ENCODE data around the gene GAS2. TPM values are rescaled to one million over a fixed set of nuclear protein-coding genes. Genes with fewer than 3 reads are reported as not detected.

GAS2 gene
- polyA plus RNA-seq, 3 donors = 0.86 to 1.00 (median 0.89) TPM

DNA sequence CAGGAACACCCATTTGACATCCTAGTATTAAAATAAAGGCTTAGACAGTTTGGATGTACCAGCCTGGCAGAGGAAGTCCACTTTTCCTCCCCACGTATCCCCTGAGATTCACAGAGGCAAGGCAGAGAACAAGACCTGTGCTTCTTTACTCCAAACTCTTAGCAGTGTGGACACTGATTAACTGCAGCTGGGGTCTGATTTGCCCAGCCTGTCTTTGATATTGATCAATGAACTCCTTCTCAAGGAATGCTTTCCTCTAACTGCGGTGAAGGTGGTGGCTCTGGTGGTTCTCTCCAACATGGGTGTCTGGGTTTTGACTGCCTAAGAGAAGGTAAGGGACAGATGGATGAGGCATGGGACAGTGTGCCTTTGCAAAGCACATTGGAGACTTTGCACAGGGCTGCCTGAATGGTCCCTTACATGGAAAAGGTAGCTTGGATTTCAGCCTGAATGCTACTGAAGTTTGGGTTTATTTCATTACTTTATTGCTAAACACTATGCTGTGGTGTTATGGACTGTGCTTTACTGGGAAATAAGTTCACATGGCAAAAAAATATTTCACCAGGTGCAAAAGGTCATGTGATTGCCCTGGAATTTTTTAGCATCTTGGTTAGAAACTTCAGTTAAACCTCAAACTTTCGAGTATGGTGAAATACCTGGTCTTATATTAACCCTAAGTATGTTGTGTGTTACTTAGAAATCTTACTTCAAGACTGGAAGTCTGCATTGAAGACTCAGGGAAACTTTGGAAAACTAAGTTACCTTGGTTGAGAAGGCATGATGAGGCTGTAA is 1.8 kb downstream of the GAS2 start:
- H3K27ac ChIP-seq (ENCODE audit: low read depth in 1 of 2, low read length in 2 of 2) = no peak overlapping the region
- whole genome bisulfite sequencing (ENCODE audit: insufficient coverage) = no CpG with 5 or more reads among the region's 3 CpGs
- H3K27me3 ChIP-seq (ENCODE audit: control insufficient read depth in 2 of 2, insufficient read depth in 2 of 2, low read length in 2 of 2) = peaks cover 38 to 59% of the 10 kb centered on the region in 2 donors

DNA sequence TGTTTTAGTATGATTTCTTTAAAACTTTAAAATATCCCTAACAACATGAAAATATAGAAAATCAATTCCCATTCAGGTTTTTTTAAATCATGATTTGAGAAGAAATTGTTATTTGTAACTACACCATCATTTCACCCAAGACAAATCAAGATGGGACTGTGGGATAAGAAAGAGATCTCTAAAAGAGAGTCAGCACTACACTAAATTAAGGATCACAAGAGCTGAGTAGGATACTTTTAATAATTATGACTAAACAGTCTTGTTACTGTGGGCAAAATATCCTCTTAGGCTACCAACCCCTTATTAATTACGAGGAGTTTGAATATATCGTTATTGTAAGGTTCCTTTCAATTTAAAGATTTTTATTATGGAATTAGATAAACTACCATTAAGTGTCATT is 3.0 kb downstream of the GAS2 start:
- no peak for DNase-seq
- no CpG with 5 or more reads among the region's 2 CpGs for WGBS (ENCODE audit: insufficient coverage)
- no peak overlapping the region for H3K4me2 ChIP-seq (replicated peaks; ENCODE audit: extremely low read depth, low read length, poor library complexity, severe bottlenecking)
- H3K27ac Mint-ChIP-seq = no peak overlapping the region
- no peaks in the 10 kb centered on the region for H3K9me3 ChIP-seq (replicated peaks in 1 of 2; ENCODE audit: control insufficient read depth in 1 of 2, insufficient read depth in 1 of 2, low read length in 2 of 2)
- H3K4me1 ChIP-seq (ENCODE audit: control insufficient read depth in 1 of 2, insufficient read depth in 2 of 2, low read length in 2 of 2) = no peaks in the 10 kb centered on the region
- no peaks in the 10 kb centered on the region for H3K79me2 ChIP-seq (ENCODE audit: insufficient read depth, low read length)
- H3K4me1 Mint-ChIP-seq = peaks cover 4% of the 10 kb centered on the region
- H3K9me3 Mint-ChIP-seq = peaks cover 0 to 5% (median 2%) of the 10 kb centered on the region in 7 donors
- no peak overlapping the region for H3K4me3 Mint-ChIP-seq
- no peaks in the 10 kb centered on the region for H3K36me3 ChIP-seq (replicated peaks in 1 of 2; ENCODE audit: control insufficient read depth in 1 of 2, insufficient read depth in 2 of 2, low read length in 2 of 2)
- H2AFZ ChIP-seq (ENCODE audit: insufficient read depth, low read depth, low read length, poor library complexity, severe bottlenecking) = no peak overlapping the region
- H3K27me3 Mint-ChIP-seq (ENCODE audit: low read depth in 3 of 3) = peaks cover 29 to 43% (median 30%) of the 10 kb centered on the region in 3 donors
- H3K27me3 ChIP-seq (ENCODE audit: control insufficient read depth in 2 of 2, insufficient read depth in 2 of 2, low read length in 2 of 2) = peaks cover 38 to 58% of the 10 kb centered on the region in 2 donors
- intact Hi-C loops (cut with micrococcal nuclease) = no loop called here
- no peak overlapping the region for H3K9ac ChIP-seq (ENCODE audit: insufficient read depth, low read length, poor library complexity, severe bottlenecking)
- H3K36me3 Mint-ChIP-seq = no peaks in the 10 kb centered on the region
- TF ChIP-seq, protein P1, sequence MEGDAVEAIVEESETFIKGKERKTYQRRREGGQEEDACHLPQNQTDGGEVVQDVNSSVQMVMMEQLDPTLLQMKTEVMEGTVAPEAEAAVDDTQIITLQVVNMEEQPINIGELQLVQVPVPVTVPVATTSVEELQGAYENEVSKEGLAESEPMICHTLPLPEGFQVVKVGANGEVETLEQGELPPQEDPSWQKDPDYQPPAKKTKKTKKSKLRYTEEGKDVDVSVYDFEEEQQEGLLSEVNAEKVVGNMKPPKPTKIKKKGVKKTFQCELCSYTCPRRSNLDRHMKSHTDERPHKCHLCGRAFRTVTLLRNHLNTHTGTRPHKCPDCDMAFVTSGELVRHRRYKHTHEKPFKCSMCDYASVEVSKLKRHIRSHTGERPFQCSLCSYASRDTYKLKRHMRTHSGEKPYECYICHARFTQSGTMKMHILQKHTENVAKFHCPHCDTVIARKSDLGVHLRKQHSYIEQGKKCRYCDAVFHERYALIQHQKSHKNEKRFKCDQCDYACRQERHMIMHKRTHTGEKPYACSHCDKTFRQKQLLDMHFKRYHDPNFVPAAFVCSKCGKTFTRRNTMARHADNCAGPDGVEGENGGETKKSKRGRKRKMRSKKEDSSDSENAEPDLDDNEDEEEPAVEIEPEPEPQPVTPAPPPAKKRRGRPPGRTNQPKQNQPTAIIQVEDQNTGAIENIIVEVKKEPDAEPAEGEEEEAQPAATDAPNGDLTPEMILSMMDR (IDR thresholded peaks at IDR 0.05) = no peak
- H3K27ac ChIP-seq (ENCODE audit: low read depth in 1 of 2, low read length in 2 of 2) = no peak overlapping the region
- no peaks in the 10 kb centered on the region for H4K20me1 ChIP-seq (ENCODE audit: insufficient read depth, low read length)
- H3K4me3 ChIP-seq (replicated peaks in 1 of 3; ENCODE audit: low read depth in 2 of 3, low read length in 3 of 3) = no peak overlapping the region

More for the DNA sequence above, 1.8 kb downstream of the GAS2 start:
- Mint-ChIP-seq H3K4me1 (peaks cover 4% of the 10 kb centered on the region), H3K4me3 (peak overlapping the region in 1 of 2 donors; percentile 68), H3K9me3 (peaks cover 0 to 5% (median 2%) of the 10 kb centered on the region in 7 donors), H3K27ac (no peak overlapping the region), H3K27me3 (ENCODE audit: low read depth in 3 of 3) (peaks cover 28 to 43% (median 30%) of the 10 kb centered on the region in 3 donors), H3K36me3 (no peaks in the 10 kb centered on the region)
- TF ChIP-seq, protein P1 (IDR thresholded peaks at IDR 0.05) = no peak
- Histone ChIP-seq H3K4me1 (ENCODE audit: control insufficient read depth in 1 of 2, insufficient read depth in 2 of 2, low read length in 2 of 2) (no peaks in the 10 kb centered on the region), H3K36me3 (replicated peaks in 1 of 2; ENCODE audit: control insufficient read depth in 1 of 2, insufficient read depth in 2 of 2, low read length in 2 of 2) (no peaks in the 10 kb centered on the region), H3K4me2 (replicated peaks; ENCODE audit: extremely low read depth, low read length, poor library complexity, severe bottlenecking) (no peak overlapping the region), H3K9me3 (replicated peaks in 1 of 2; ENCODE audit: control insufficient read depth in 1 of 2, insufficient read depth in 1 of 2, low read length in 2 of 2) (no peaks in the 10 kb centered on the region), H3K79me2 (ENCODE audit: insufficient read depth, low read length) (no peaks in the 10 kb centered on the region), H3K4me3 (replicated peaks in 1 of 3; ENCODE audit: low read depth in 2 of 3, low read length in 3 of 3) (no peak overlapping the region), H3K9ac (ENCODE audit: insufficient read depth, low read length, poor library complexity, severe bottlenecking) (no peak overlapping the region), H4K20me1 (ENCODE audit: insufficient read depth, low read length) (no peaks in the 10 kb centered on the region), H2AFZ (ENCODE audit: insufficient read depth, low read depth, low read length, poor library complexity, severe bottlenecking) (no peak overlapping the region)
- no peak for DNase-seq
- intact Hi-C loops (cut with micrococcal nuclease) = no loop called here

All from CD14-positive monocyte (primary cell).